K562 (cell line): ENCODE results near the gene FAM53A. TPM values are rescaled to one million over a fixed set of nuclear protein-coding genes. Genes with fewer than 3 reads are reported as not detected.
A peak's percentile ranks its signal among the peaks of the same experiment; 100 is the strongest.

Experiments
- ATAC-seq: fragments of 200-7000 bp; cut with Tn5 transposase; 3 replicates; pipeline ENCODE4 v1.9.1; 2020; ENCODE audit warnings: moderate library complexity
- BruUV-seq: library from RNA; stranded (reverse); fragments of 400-500 nt; replicated peaks from 2 replicates; lab custom pipeline; 2021; lab: Mats Ljungman, UMichigan
- CTCF ChIA-PET: fragments of 300-600 bp; formaldehyde crosslinking; extraction: SDS; loops from one replicate; lab custom pipeline; 2021; ENCODE audit warnings: low intra/inter-chr PET ratio; lab: Yijun Ruan, JAX
- POLR2A ChIA-PET: fragments of 300-600, 350-650 bp; sonication (Branson Sonifier 250); formaldehyde crosslinking; extraction: SDS; loops from one replicate; lab custom pipeline; 2021; ENCODE audit warnings: antibody characterized with exemption, inconsistent platforms; lab: Yijun Ruan, JAX
- DNase-seq, 4 experiments: peaks; one replicate each; pipeline versions ENCODE4 v3.0.0 to v3.0.0-alpha.2; 2011 to 2018; ENCODE audit warnings: low spot score in 3 of 4, mixed read lengths in 3 of 4; ENCODE audit errors: extremely low read depth in 1 of 4
- FAIRE-seq: peaks from 2 replicates; lab custom pipeline; 2011; peaks lifted over from hg19 to GRCh38; lab: Jason Lieb, UNC
- H2AFZ ChIP-seq: 2 replicates; pipeline ENCODE4 v1.6.0; 2011; ENCODE audit warnings: low read depth, low read length, control low read depth, inconsistent platforms
- H3K27ac ChIP-seq: fragments of 200-600 bp; 3 replicates; pipeline ENCODE4 v1.8.0; 2011; ENCODE audit warnings: low read depth, mild to moderate bottlenecking, control low read depth, inconsistent platforms, low read length, moderate library complexity, mixed read lengths; ENCODE audit errors: extremely low read depth
- H3K27me3 ChIP-seq, 2 experiments: fragments of 300-600 bp in 1 of 2; 2 replicates in 1 of 2; 3 replicates in 1 of 2; pipeline versions ENCODE4 v1.6.0 to v1.8.0; 2011; ENCODE audit warnings: inconsistent platforms in 2 of 2, low read length in 2 of 2, mild to moderate bottlenecking in 1 of 2, mixed read lengths in 1 of 2, moderate library complexity in 1 of 2; ENCODE audit not compliant: control insufficient read depth in 2 of 2, insufficient read depth in 2 of 2
- H3K36me3 ChIP-seq: fragments of 300-600 bp; 3 replicates; pipeline ENCODE4 v1.8.0; 2011; ENCODE audit warnings: mild to moderate bottlenecking, low read length, inconsistent platforms; ENCODE audit not compliant: control insufficient read depth, insufficient read depth
- H3K4me1 ChIP-seq, 2 experiments: fragments of 200-600 bp in 1 of 2; replicated peaks in 1 of 2; 2 replicates in 1 of 2; 3 replicates in 1 of 2; pipeline versions ENCODE4 v1.5.1 to v1.8.0; 2011; ENCODE audit warnings: inconsistent platforms in 2 of 2, low read length in 2 of 2, mild to moderate bottlenecking in 1 of 2, mixed read lengths in 1 of 2, moderate library complexity in 1 of 2; ENCODE audit not compliant: control insufficient read depth in 2 of 2, insufficient read depth in 2 of 2
- H3K4me2 ChIP-seq: 2 replicates; pipeline ENCODE4 v1.6.1; 2011; ENCODE audit warnings: low read length, control low read depth, inconsistent platforms, mixed read lengths; ENCODE audit not compliant: insufficient read depth
- H3K4me3 ChIP-seq: fragments of 200-600 bp; sonication (generic), shearing (Covaris generic); 2 replicates; pipeline ENCODE4 v1.5.1; 2016; ENCODE audit warnings: control low read depth, inconsistent platforms
- H3K79me2 ChIP-seq: fragments of 200-600 bp; 3 replicates; pipeline ENCODE4 v1.8.0; 2011; ENCODE audit warnings: low read length, inconsistent platforms; ENCODE audit not compliant: control insufficient read depth, insufficient read depth
- H3K9ac ChIP-seq, 2 experiments: 2 replicates each; pipeline versions ENCODE4 v1.6.0 to v1.6.1; 2011; ENCODE audit warnings: low read depth in 2 of 2, low read length in 2 of 2, control low read depth in 1 of 2, inconsistent platforms in 1 of 2, mild to moderate bottlenecking in 1 of 2, mixed read lengths in 1 of 2; ENCODE audit not compliant: insufficient read depth in 1 of 2
- H3K9me1 ChIP-seq: one replicate; pipeline ENCODE4 v1.6.0; 2011; ENCODE audit warnings: inconsistent platforms, mild to moderate bottlenecking, low read length, moderate library complexity; ENCODE audit not compliant: control insufficient read depth, insufficient read depth
- H3K9me3 ChIP-seq: replicated peaks from 2 replicates; pipeline ENCODE4 v1.5.1; 2011; ENCODE audit warnings: low read depth, low read length, inconsistent platforms; ENCODE audit not compliant: control insufficient read depth, insufficient read depth
- H4K20me1 ChIP-seq: replicated peaks from 2 replicates; pipeline ENCODE4 v1.6.1; 2011; ENCODE audit warnings: low read length, inconsistent platforms, mixed read lengths; ENCODE audit not compliant: control insufficient read depth, insufficient read depth
- MEF2D ChIP-seq: conservative IDR thresholded peaks from 2 replicates; pipeline ENCODE4 v1.6.1; 2016; ENCODE audit warnings: low read depth, missing genetic modification characterization, missing compliant biosample characterization
- NFATC3 ChIP-seq: fragments of 450-650 bp; IDR thresholded peaks from 2 replicates; pipeline ENCODE4 v1.6.1; 2017; ENCODE audit warnings: mild to moderate bottlenecking
- NFE2L1 ChIP-seq: fragments of 450-650 bp; IDR thresholded peaks from 2 replicates; pipeline ENCODE4 v1.6.1; 2016; ENCODE audit warnings: missing genetic modification characterization, low read depth, mild to moderate bottlenecking, missing compliant biosample characterization, moderate library complexity, borderline replicate concordance
- OTX1 ChIP-seq: fragments of 450-650 bp; formaldehyde crosslinking; IDR thresholded peaks from 2 replicates; pipeline ENCODE4 v1.4.0; 2022; ENCODE audit warnings: mild to moderate bottlenecking
- PTTG1 ChIP-seq: fragments of 450-650 bp; IDR thresholded peaks from 2 replicates; pipeline ENCODE4 v1.6.1; 2016; ENCODE audit warnings: low read depth, mild to moderate bottlenecking, missing genetic modification characterization, missing compliant biosample characterization
- RB1 ChIP-seq: fragments of 450-650 bp; IDR thresholded peaks from 2 replicates; pipeline ENCODE4 v1.6.1; 2017; ENCODE audit warnings: low read depth, mild to moderate bottlenecking
- TAF7 ChIP-seq: fragments of 450-650 bp; IDR thresholded peaks from 2 replicates; pipeline ENCODE4 v1.6.1; 2016; ENCODE audit warnings: missing genetic modification characterization, missing compliant biosample characterization
- TBL1XR1 ChIP-seq, 2 experiments: IDR thresholded peaks; 2 replicates each; pipeline ENCODE4 v1.6.1; 2012; ENCODE audit warnings: improper control_type of control experiment in 2 of 2, low read length in 2 of 2, mild to moderate bottlenecking in 1 of 2
- TFAM ChIP-seq: fragments of 250-450 bp; sonication (Bioruptor Pico); conservative IDR thresholded peaks from 2 replicates; pipeline ENCODE4 v1.5.0; 2021; ENCODE audit warnings: mild to moderate bottlenecking, moderate library complexity
- XRCC3 ChIP-seq: fragments of 450-650 bp; IDR thresholded peaks from 2 replicates; pipeline ENCODE4 v1.6.1; 2017; ENCODE audit warnings: mild to moderate bottlenecking, moderate library complexity
- ZNF133 ChIP-seq: fragments of 250-450 bp; sonication (Bioruptor Pico); IDR thresholded peaks from 2 replicates; pipeline ENCODE4 v1.4.0; 2020; ENCODE audit warnings: mild to moderate bottlenecking
- WGBS: fragments of 100-300 bp; shearing (Covaris generic); methylation state at CpG from one replicate; pipeline ENCODE4 v1.1.6; 2016; ENCODE audit warnings: low coverage, mixed read lengths; ENCODE audit not compliant: insufficient coverage; ENCODE audit errors: missing lambda C conversion rate; 5-methylcytosine and 5-hydroxymethylcytosine counted together
- in situ Hi-C: fragments of 300-500 bp; cut with MboI; formaldehyde crosslinking; loops from 4 replicates; pipeline ENCODE4 v1.15.0; 2018; ENCODE audit warnings: inconsistent platforms, mixed read lengths
- intact Hi-C: fragments of 100-400 bp; cut with micrococcal nuclease; formaldehyde crosslinking; loops from 2 replicates; pipeline ENCODE4 v1.14.2; 2022
- polyA plus RNA-seq, 8 experiments: library from polyadenylated mRNA; depleted of rRNA in 4 of 8; stranded (reverse) in 5 of 8; unstranded in 3 of 8; fragments of >200 nt; fragmentation: Nextera tagmentation in 2 of 8; fragmentation: Illumina TruSeq in 1 of 8; extraction: Ambion mirVana in 2 of 8; extraction: Trizol in 1 of 8; gene quantifications; 2 replicates each; pipeline versions ENCODE4 v1.2.1 to v1.2.3, GENCODE V29; 2011 to 2014; ENCODE audit warnings: inconsistent platforms in 1 of 8, missing spikeins in 1 of 8
- total RNA-seq, 7 experiments: library from RNA; depleted of rRNA in 6 of 7; stranded (reverse); fragments of >200 nt in 6 of 7; fragmentation: Illumina TruSeq in 2 of 7; extraction: Trizol in 2 of 7; gene quantifications; 2 replicates each; pipeline versions ENCODE4 v1.2.1 to v1.2.3, GENCODE V29; 2011 to 2021; ENCODE audit warnings: low replicate concordance in 1 of 7
- TF ChIP-seq, protein P1 (sequence below): fragments of 250-450 bp; sonication (Bioruptor Pico); IDR thresholded peaks from 2 replicates; pipeline ENCODE4 v1.5.0; 2021; ENCODE audit warnings: mild to moderate bottlenecking, moderate library complexity
- TF ChIP-seq, protein P2 (sequence below): fragments of 450-650 bp; formaldehyde crosslinking; IDR thresholded peaks from 2 replicates; pipeline ENCODE4 v1.4.0; 2020; ENCODE audit warnings: mild to moderate bottlenecking, mixed read lengths
- TF ChIP-seq, protein P3 (sequence below): IDR thresholded peaks from 3 replicates; pipeline ENCODE4 v1.6.1; 2011; ENCODE audit warnings: borderline replicate concordance, mild to moderate bottlenecking; ENCODE audit not compliant: insufficient read length, insufficient read depth

FAM53A gene
- total and polyA plus RNA-seq, 9 of the 15 experiments (the other 6 are each of a cell fraction or from before 2014, with no cell fraction given): 0.53 to 2.7 (median 1.4) TPM; not detected in 2

- ATAC-seq: peak; percentile 40
- BruUV-seq: no TSS peak
- TF ChIP-seq TAF7 (no peak), TBL1XR1 (IDR thresholded peaks at IDR 0.05; ENCODE audit: low read length in 2 of 2) (no peak), RB1 (no peak), OTX1 (CRISPR knock-in tag) (no peak), XRCC3 (no peak), TFAM (no peak), NFATC3 (no peak), MEF2D (tag) (no peak), NFE2L1 (tag) (no peak), PTTG1 (no peak), ZNF133 (CRISPR knock-in tag) (no peak)
- TF ChIP-seq, protein P1, sequence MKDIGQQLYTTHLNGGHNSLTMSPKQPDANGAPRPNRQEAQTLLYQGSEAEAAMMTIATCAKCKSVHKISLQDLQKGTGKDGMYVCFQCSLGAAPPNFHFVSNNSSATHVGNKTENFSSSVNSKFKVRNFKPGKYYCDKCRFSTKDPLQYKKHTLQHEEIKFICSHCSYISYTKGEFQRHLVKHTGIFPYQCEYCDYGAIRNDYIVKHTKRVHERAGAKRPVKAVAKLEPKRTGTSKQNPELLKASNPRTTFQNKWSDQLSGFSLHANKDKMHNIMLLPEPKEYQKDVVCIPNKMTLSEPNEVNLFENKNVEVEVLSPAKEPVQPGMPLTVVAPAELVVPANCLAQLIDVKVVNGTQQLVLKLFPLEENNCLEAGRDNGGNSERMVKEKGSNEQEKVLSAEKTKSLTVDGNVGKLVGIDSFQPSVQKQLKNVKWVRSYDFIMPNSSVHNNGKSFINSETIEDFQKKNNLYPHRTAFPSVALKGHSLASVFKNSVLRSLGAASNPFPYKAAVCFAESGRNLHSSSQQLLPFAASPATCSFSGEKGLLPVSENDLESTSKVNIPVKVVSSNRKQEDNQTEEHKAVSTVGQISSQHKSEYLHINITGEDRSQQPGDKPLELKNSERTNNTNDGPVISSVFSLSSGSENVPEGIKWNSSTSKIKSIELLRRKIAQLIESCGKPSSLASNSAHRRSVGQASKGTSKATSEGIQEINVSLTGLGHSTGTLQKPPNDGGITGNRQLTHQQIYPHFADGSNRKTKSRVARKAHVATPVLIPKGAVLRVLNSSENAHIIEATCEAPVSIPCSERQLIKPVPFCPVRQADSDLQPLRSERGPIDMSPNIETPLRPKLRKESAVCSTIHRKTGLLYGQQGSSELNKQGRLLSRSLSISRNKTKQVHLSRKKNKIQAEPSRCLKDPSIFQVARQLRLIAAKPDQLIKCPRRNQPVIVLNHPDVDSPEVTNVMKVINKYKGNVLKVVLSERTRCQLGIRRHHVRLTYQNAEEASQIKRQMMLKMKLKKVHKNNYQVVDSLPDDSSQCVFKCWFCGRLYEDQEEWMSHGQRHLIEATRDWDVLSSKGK (CRISPR knock-in tag): no peak
- TF ChIP-seq, protein P2, sequence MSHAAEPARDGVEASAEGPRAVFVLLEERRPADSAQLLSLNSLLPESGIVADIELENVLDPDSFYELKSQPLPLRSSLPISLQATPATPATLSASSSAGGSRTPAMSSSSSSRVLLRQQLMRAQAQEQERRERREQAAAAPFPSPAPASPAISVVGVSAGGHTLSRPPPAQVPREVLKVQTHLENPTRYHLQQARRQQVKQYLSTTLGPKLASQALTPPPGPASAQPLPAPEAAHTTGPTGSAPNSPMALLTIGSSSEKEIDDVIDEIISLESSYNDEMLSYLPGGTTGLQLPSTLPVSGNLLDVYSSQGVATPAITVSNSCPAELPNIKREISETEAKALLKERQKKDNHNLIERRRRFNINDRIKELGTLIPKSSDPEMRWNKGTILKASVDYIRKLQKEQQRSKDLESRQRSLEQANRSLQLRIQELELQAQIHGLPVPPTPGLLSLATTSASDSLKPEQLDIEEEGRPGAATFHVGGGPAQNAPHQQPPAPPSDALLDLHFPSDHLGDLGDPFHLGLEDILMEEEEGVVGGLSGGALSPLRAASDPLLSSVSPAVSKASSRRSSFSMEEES: peak; percentile 91
- TF ChIP-seq, protein P3, sequence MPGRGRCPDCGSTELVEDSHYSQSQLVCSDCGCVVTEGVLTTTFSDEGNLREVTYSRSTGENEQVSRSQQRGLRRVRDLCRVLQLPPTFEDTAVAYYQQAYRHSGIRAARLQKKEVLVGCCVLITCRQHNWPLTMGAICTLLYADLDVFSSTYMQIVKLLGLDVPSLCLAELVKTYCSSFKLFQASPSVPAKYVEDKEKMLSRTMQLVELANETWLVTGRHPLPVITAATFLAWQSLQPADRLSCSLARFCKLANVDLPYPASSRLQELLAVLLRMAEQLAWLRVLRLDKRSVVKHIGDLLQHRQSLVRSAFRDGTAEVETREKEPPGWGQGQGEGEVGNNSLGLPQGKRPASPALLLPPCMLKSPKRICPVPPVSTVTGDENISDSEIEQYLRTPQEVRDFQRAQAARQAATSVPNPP: no peak
These were observed 51.7 kb downstream of the FAM53A start for GRCh38 chr4:1632109-1633104.

More at GRCh38 chr4:1632109-1633104, 51.7 kb downstream of the FAM53A start:
- Histone ChIP-seq H3K79me2 (no peaks in the 10 kb centered on the region), H3K27me3 (peaks cover 0 to 15% of the 10 kb centered on the region in 2 experiments; a peak in 2 of 5 replicates), H3K9me3 (no peaks in the 10 kb centered on the region), H3K36me3 (no peaks in the 10 kb centered on the region), H2AFZ (peak overlapping the region; percentile 77), H3K9me1 (no peaks in the 10 kb centered on the region), H3K9ac (peak overlapping the region in 1 of 2 experiments; percentile 31; a peak in 1 of 4 replicates), H3K4me2 (peak overlapping the region; percentile 59), H4K20me1 (0 out of 2 replicates have a peak, but pooled peaks cover 4% of the 10 kb centered on the region), H3K4me1 (peaks cover 13 to 52% of the 10 kb centered on the region in 2 experiments; a peak in 4 of 5 replicates), H3K27ac (no peak overlapping the region; the same call in 2 of the 3 replicates), H3K4me3 (no peak overlapping the region)
- 22% methylated on average over 32 of the region's 32 CpGs for WGBS
- ChIA-PET POLR2A (interaction anchor here (0.5 to 0.7 kb wide), 2 partner anchors 77 to 338 kb away, joined by 3 read pairs; no protein-coding TSS in a partner anchor), CTCF (no interaction called here)
- peak; percentile 72 for FAIRE-seq
- peak in 1 of 4 experiments; percentile 36 for DNase-seq
- intact Hi-C loops: loop anchor here (1.0 kb wide), 1 partner anchor 111 kb away; no protein-coding TSS in a partner anchor
- in situ Hi-C loops: no loop called here
